Posterior cingulate gyrus (tissue), 11 donors: ENCODE results near the gene SPTBN2.
"Not testable (repeated sequence)": the region's sequence is repeated elsewhere in the genome, so short reads cannot be mapped to it uniquely, and the experiment has no call there.

Source experiments
- DNase-seq, 10 donors: peaks; one replicate each; pipeline versions ENCODE4 v3.0.0 to v3.0.0-alpha.2; 2020 to 2021; ENCODE audit warnings: mixed read lengths in 3 of 10
- intact Hi-C: fragments of 100-400 bp; cut with DNase I; formaldehyde crosslinking; loops from one replicate; pipeline ENCODE4 v1.15.1; 2023

Gene SPTBN2

GRCh38 chr11:66652651-66653050 is 76.4 kb downstream of the SPTBN2 start:
- DNase-seq = no peak
- intact Hi-C loops = no loop called here

GRCh38 chr11:66651016-66651415 is 78.0 kb downstream of the SPTBN2 start:
- DNase-seq = no peak
- intact Hi-C loops = no loop called here

DNA sequence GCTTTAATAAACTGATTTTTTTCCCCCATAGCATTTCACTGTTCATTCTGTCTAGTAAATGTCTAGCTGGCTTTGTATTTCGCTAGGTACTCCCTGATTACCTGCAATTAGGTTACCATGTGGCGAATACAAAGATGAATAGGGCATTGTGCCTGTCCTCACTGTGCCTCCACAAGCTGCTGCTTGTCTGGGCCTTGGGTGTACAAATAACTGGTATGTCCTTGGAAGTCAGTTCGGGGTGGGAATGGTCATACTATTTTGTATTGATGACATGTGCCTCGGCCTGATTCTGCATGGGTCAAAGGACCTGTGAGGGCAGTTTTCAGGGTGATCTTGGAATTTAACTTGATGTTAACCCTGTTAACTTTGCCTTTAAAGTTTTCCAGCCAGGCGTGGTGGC is 79.1 kb downstream of the SPTBN2 start:
- no peak for DNase-seq
- intact Hi-C loops = no loop called here

- intact Hi-C loops = no loop called here
- DNase-seq = no peak
Measured at GRCh38 chr11:66646828-66647227, 82.2 kb downstream of the SPTBN2 start.

- intact Hi-C loops = no loop called here
- no peak for DNase-seq
Measured at GRCh38 chr11:66643745-66644437, 85.1 kb downstream of the SPTBN2 start.

- intact Hi-C loops = no loop called here
- DNase-seq = no peak
Measured at GRCh38 chr11:66641834-66642233, 87.2 kb downstream of the SPTBN2 start.

GRCh38 chr11:66639814-66640340 is 89.1 kb downstream of the SPTBN2 start:
- intact Hi-C loops = loop anchor here (2.0 kb wide), 1 partner anchor 47 kb away; the partner anchor contains the start of genes CCDC87 and CCS

DNA sequence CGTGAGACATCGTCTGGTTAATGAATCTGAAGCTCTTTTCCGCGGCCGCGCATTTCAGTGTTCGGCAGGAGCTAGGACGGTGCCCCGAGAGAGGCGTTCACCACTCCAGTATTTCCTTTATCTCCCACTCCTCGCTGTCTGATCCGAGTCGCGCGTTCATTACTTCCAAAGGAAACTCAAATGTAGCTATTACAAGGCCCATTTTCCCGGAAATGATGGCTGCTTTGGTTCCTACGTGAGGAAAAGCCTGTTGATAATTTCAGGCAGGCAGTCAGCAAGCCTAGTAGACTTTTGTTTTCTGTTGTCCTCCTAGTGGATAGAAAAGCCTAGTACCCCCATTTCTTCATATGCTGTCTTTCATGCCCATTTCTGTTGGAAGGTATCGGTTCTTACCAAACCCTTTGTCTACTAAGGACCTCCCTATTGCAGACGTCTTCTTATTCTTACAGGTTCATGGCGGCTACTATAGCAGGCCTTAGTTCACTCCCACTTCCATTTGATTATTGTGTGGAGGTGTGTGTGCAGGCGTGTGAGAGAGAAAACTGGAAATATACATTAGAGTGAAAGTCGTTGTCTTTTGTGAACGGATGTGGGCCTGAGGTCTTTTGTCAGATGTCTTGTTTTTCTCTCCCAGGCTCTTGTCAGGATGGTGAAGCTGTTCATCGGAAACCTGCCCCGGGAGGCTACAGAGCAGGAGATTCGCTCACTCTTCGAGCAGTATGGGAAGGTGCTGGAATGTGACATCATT is 89.8 kb downstream of the SPTBN2 start:
- peak in 2 of 10 donors; percentile 36 to 58 for DNase-seq
- intact Hi-C loops = loop anchor here (2.0 kb wide), 1 partner anchor 46 kb away; the partner anchor contains the start of genes CCDC87 and CCS

More at GRCh38 chr11:66639814-66640340, 89.1 kb downstream of the SPTBN2 start:
- not testable (repeated sequence) for DNase-seq

DNA sequence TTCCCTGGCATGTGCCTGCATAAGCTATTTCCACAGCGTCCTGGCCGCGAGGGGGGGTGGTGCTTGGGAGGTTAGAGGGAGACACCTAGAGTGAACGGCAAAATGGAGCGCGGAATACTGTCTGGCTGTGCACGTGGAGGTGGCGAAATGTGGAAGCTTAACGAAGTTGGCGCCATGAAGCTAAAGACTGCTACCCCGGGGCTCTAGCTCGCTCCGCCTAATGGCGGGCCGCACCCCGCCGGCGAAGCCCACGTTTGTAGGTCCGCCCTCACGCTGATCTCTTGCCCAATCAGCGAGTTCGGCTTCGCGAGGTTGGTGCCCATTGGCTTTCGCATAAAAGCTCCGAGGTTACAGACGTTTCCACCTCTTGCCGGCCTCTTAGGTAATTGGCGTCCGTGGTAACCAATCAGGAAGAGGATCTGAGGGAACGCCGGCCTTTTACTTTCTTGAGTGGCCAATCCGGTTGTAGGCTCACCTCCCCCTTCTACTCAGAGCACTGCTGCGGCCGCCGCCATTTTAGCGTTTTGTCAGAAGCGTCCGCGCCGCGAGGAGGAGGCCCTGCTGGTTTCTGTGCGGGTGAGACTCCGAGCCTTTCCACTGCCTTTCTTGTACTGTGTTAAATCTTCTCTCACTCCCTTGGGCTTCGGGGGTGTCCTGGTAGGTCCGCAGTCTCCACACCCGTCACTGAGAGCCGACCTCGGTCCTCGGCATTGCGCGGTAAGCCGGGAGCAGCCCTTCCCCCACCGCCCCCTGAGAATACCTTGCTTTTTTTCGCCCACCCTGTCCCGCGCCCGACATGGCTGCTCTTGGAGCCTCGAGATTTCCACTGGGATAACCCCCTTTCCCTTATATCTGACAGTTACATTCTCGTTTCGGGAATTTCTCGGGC is 90.6 kb downstream of the SPTBN2 start, which contains the start of gene RBM4:
Gene RBM4, plus strand, starts transcription at position 527 of the 889 bp plus-strand sequence. CDS start 1,009 bp downstream, outside the sequence.
- peak; percentile 97 to 100 (median 99) for DNase-seq
- intact Hi-C loops = loop anchor here (1.0 to 2.0 kb wide), 3 partner anchors 22 to 46 kb away; partner anchors contain the start of genes CCDC87, CCS, RBM14 and RBM4B

- no peak for DNase-seq
- intact Hi-C loops = loop anchor here (1.0 to 2.0 kb wide), 3 partner anchors 21 to 45 kb away; partner anchors contain the start of genes CCDC87, CCS, RBM14 and RBM4B
Measured at GRCh38 chr11:66637557-66638176, 91.3 kb downstream of the SPTBN2 start.

GRCh38 chr11:66636411-66636810 is 92.6 kb downstream of the SPTBN2 start:
- intact Hi-C loops = no loop called here

More at GRCh38 chr11:66636411-66636810, 92.6 kb downstream of the SPTBN2 start:
- DNase-seq = no peak
